H1 (cell line): ENCODE data around the gene MEMO1. TPM values are rescaled to one million over a fixed set of nuclear protein-coding genes. Genes with fewer than 3 reads are reported as not detected.

ENCODE experiments used
- CTCF ChIA-PET: fragments of 300-600 bp; sonication (Branson Sonifier 250); formaldehyde crosslinking; loops from one replicate; lab custom pipeline; 2021; ENCODE audit not compliant: partially characterized antibody; lab: Charles Lee
- POLR2A ChIA-PET: fragments of 300-600 bp; sonication (Branson Sonifier 250); formaldehyde crosslinking; loops from one replicate; lab custom pipeline; 2021; ENCODE audit warnings: inconsistent platforms; ENCODE audit not compliant: partially characterized antibody; lab: Charles Lee
- DNase-seq, 2 experiments: peaks; one replicate each; pipeline versions ENCODE4 v3.0.0 to v3.0.0-alpha.2; 2010 to 2022; ENCODE audit warnings: low spot score in 2 of 2, low read depth in 1 of 2, mixed read lengths in 1 of 2
- FAIRE-seq: peaks from 2 replicates; lab custom pipeline; 2011; peaks lifted over from hg19 to GRCh38; lab: Jason Lieb, UNC
- H2AFZ ChIP-seq: 2 replicates; pipeline ENCODE4 v1.8.1; 2012; ENCODE audit warnings: low read length, inconsistent platforms
- H2AK5ac ChIP-seq: 2 replicates; pipeline ENCODE4 v1.6.1; 2013; ENCODE audit warnings: low read depth, low read length
- H2BK120ac ChIP-seq: replicated peaks from 2 replicates; pipeline ENCODE3; 2013; ENCODE audit warnings: low read depth, low read length, inconsistent platforms
- H2BK12ac ChIP-seq: 2 replicates; pipeline ENCODE4 v1.6.1; 2013; ENCODE audit warnings: low read depth, low read length
- H2BK15ac ChIP-seq: 2 replicates; pipeline ENCODE4 v1.6.1; 2013; ENCODE audit warnings: low read length
- H2BK20ac ChIP-seq: 2 replicates; pipeline ENCODE4 v1.6.1; 2013; ENCODE audit warnings: low read length
- H2BK5ac ChIP-seq: 2 replicates; pipeline ENCODE4 v1.6.1; 2013; ENCODE audit warnings: low read depth, low read length
- H3K14ac ChIP-seq: 2 replicates; pipeline ENCODE4 v1.6.1; 2013; ENCODE audit warnings: inconsistent platforms; ENCODE audit not compliant: insufficient read length
- H3K18ac ChIP-seq: 2 replicates; pipeline ENCODE4 v1.6.1; 2013; ENCODE audit warnings: low read length; ENCODE audit errors: extremely low read depth
- H3K23ac ChIP-seq: 2 replicates; pipeline ENCODE4 v1.6.1; 2013; ENCODE audit warnings: inconsistent platforms; ENCODE audit not compliant: insufficient read length
- H3K23me2 ChIP-seq: 2 replicates; pipeline ENCODE4 v1.6.1; 2013; ENCODE audit warnings: low read depth, low read length
- H3K27ac ChIP-seq: 2 replicates; pipeline ENCODE4 v1.6.1; 2011; ENCODE audit warnings: low read depth, low read length, inconsistent platforms
- H3K27me3 ChIP-seq, 4 experiments: replicated peaks in 1 of 4; 1 replicate in 1 of 4; 2 replicates in 3 of 4; pipeline versions ENCODE4 v1.6.1 to v1.8.1; 2011 to 2013; ENCODE audit warnings: low read length in 3 of 4, mild to moderate bottlenecking in 3 of 4, inconsistent platforms in 2 of 4, mixed read lengths in 2 of 4, moderate library complexity in 1 of 4; ENCODE audit not compliant: control insufficient read depth in 3 of 4, insufficient read depth in 3 of 4; ENCODE audit errors: extremely low read depth in 1 of 4
- H3K36me3 ChIP-seq, 4 experiments: 2 replicates each; pipeline versions ENCODE4 v1.6.1 to v1.8.1; 2011 to 2013; ENCODE audit warnings: mild to moderate bottlenecking in 4 of 4, low read length in 3 of 4, moderate library complexity in 2 of 4, control low read depth in 1 of 4, inconsistent platforms in 1 of 4; ENCODE audit not compliant: insufficient read depth in 4 of 4, control insufficient read depth in 2 of 4
- H3K4ac ChIP-seq: replicated peaks from 2 replicates; pipeline ENCODE3; 2013; ENCODE audit warnings: low read length, low read depth, mixed read lengths, inconsistent platforms; ENCODE audit not compliant: insufficient read length
- H3K4me1 ChIP-seq, 4 experiments: replicated peaks in 1 of 4; 1 replicate in 1 of 4; 2 replicates in 3 of 4; pipeline versions ENCODE4 v1.6.1 to v1.8.1; 2011 to 2013; ENCODE audit warnings: low read length in 3 of 4, inconsistent platforms in 2 of 4, mixed read lengths in 1 of 4; ENCODE audit not compliant: insufficient read depth in 4 of 4, control insufficient read depth in 3 of 4
- H3K4me2 ChIP-seq, 2 experiments: 2 replicates each; pipeline versions ENCODE4 v1.6.1 to v1.8.1; 2011 to 2013; ENCODE audit warnings: low read depth in 2 of 2, low read length in 2 of 2, control low read depth in 1 of 2, inconsistent platforms in 1 of 2, mild to moderate bottlenecking in 1 of 2; ENCODE audit not compliant: insufficient read depth in 1 of 2
- H3K4me3 ChIP-seq, 4 experiments: fragments of 200-600, 300-600 bp in 1 of 4; sonication (generic), shearing (Covaris generic), sonication (Bioruptor Twin) in 1 of 4; 2 replicates each; pipeline versions ENCODE4 v1.5.1 to v1.8.1; 2011 to 2016; ENCODE audit warnings: low read length in 4 of 4, low read depth in 3 of 4, control low read depth in 2 of 4, inconsistent platforms in 2 of 4, mild to moderate bottlenecking in 2 of 4, mixed read lengths in 1 of 4, moderate library complexity in 1 of 4; ENCODE audit not compliant: insufficient read depth in 2 of 4; ENCODE audit errors: extremely low read depth in 1 of 4
- H3K56ac ChIP-seq: replicated peaks from 2 replicates; pipeline ENCODE3; 2013; ENCODE audit warnings: low read depth, mild to moderate bottlenecking, mixed read lengths, low read length, inconsistent platforms; ENCODE audit not compliant: insufficient read length
- H3K79me1 ChIP-seq: 2 replicates; pipeline ENCODE4 v1.6.1; 2013; ENCODE audit warnings: low read depth, low read length, control low read depth
- H3K79me2 ChIP-seq, 2 experiments: 2 replicates each; pipeline versions ENCODE4 v1.6.1 to v1.8.1; 2012 to 2013; ENCODE audit warnings: low read length in 2 of 2, mild to moderate bottlenecking in 2 of 2, inconsistent platforms in 1 of 2; ENCODE audit not compliant: insufficient read depth in 2 of 2, control insufficient read depth in 1 of 2
- H3K9ac ChIP-seq, 4 experiments: replicated peaks in 1 of 4; 1 replicate in 1 of 4; 2 replicates in 3 of 4; pipeline versions ENCODE4 v1.6.1 to v1.8.1; 2011 to 2013; ENCODE audit warnings: low read depth in 3 of 4, low read length in 3 of 4, control low read depth in 2 of 4, mild to moderate bottlenecking in 2 of 4, moderate library complexity in 2 of 4, inconsistent platforms in 1 of 4; ENCODE audit errors: extremely low read depth in 1 of 4
- H3K9me3 ChIP-seq, 2 experiments: 2 replicates each; pipeline versions ENCODE4 v1.6.1 to v1.8.1; 2012 to 2013; ENCODE audit warnings: mild to moderate bottlenecking in 2 of 2, moderate library complexity in 2 of 2, control low read depth in 1 of 2, inconsistent platforms in 1 of 2, low read depth in 1 of 2, low read length in 1 of 2, mixed read lengths in 1 of 2; ENCODE audit not compliant: insufficient read depth in 2 of 2
- H4K20me1 ChIP-seq, 2 experiments: replicated peaks in 1 of 2; 2 replicates each; pipeline versions ENCODE3 to v1.8.1; 2011 to 2013; ENCODE audit warnings: inconsistent platforms in 2 of 2, low read length in 2 of 2, mild to moderate bottlenecking in 1 of 2; ENCODE audit not compliant: insufficient read depth in 2 of 2, control insufficient read depth in 1 of 2
- H4K5ac ChIP-seq: 2 replicates; pipeline ENCODE4 v1.6.1; 2013; ENCODE audit warnings: low read length, low read depth, mixed read lengths, inconsistent platforms; ENCODE audit not compliant: insufficient read length
- H4K8ac ChIP-seq: 2 replicates; pipeline ENCODE4 v1.8.0; 2013; ENCODE audit warnings: mild to moderate bottlenecking, moderate library complexity, low read length, inconsistent platforms; ENCODE audit not compliant: insufficient read depth; ENCODE audit errors: extremely low read depth
- H4K91ac ChIP-seq: replicated peaks from 2 replicates; pipeline ENCODE3; 2013; ENCODE audit warnings: low read length, mixed read lengths, inconsistent platforms; ENCODE audit not compliant: insufficient read length
- ATF2 ChIP-seq: IDR thresholded peaks from 2 replicates; pipeline ENCODE4 v1.6.1; 2012; ENCODE audit warnings: low read length, inconsistent platforms
- CBX8 ChIP-seq: fragments of 300-800, 300-1000 bp; sonication (generic); IDR thresholded peaks from 2 replicates; pipeline ENCODE4 v1.7.1; 2016; ENCODE audit warnings: low read depth, low read length, borderline replicate concordance
- CTCF ChIP-seq, 3 experiments: IDR thresholded peaks; 1 replicate in 2 of 3; 2 replicates in 1 of 3; pipeline versions ENCODE4 v1.5.1 to v1.6.1; 2011; ENCODE audit warnings: low read length in 3 of 3, mild to moderate bottlenecking in 3 of 3, inconsistent platforms in 2 of 3, low read depth in 1 of 3, moderate library complexity in 1 of 3; ENCODE audit not compliant: insufficient read depth in 1 of 3; ENCODE audit errors: control extremely low read depth in 1 of 3
- JUND ChIP-seq: IDR thresholded peaks from 2 replicates; pipeline ENCODE4 v1.6.1; 2011; ENCODE audit warnings: mild to moderate bottlenecking, improper control_type of control experiment, low read length
- KDM1A ChIP-seq: fragments of 200-600, 300-600 bp; sonication (generic); IDR thresholded peaks from 2 replicates; pipeline ENCODE4 v1.7.1; 2016; ENCODE audit warnings: mild to moderate bottlenecking, low read length, borderline replicate concordance
- KDM5A ChIP-seq: fragments of 200-600 bp; IDR thresholded peaks from 2 replicates; pipeline ENCODE4 v1.7.1; 2012; ENCODE audit warnings: mild to moderate bottlenecking, low read length, inconsistent platforms, mixed read lengths
- NRF1 ChIP-seq: IDR thresholded peaks from 2 replicates; pipeline ENCODE4 v1.6.1; 2011; ENCODE audit warnings: mild to moderate bottlenecking, low read depth, low read length, improper control_type of control experiment
- RAD21 ChIP-seq, 2 experiments: IDR thresholded peaks in 1 of 2; conservative IDR thresholded peaks in 1 of 2; 2 replicates each; pipeline ENCODE4 v1.6.1; 2011; ENCODE audit warnings: low read depth in 2 of 2, low read length in 2 of 2, improper control_type of control experiment in 1 of 2, inconsistent platforms in 1 of 2, mild to moderate bottlenecking in 1 of 2, moderate library complexity in 1 of 2
- RFX5 ChIP-seq: IDR thresholded peaks from 2 replicates; pipeline ENCODE4 v1.6.1; 2011; ENCODE audit warnings: low read depth, low read length, improper control_type of control experiment, borderline replicate concordance
- SIX5 ChIP-seq: IDR thresholded peaks from 2 replicates; pipeline ENCODE4 v1.6.1; 2011; ENCODE audit warnings: mild to moderate bottlenecking, low read depth, low read length
- WGBS, 2 experiments: shearing (Covaris generic) in 1 of 2; methylation state at CpG; one replicate each; pipeline versions ENCODE4 v1.1.6 to v1.1.7; 2013 to 2015; ENCODE audit warnings: low lambda C conversion rate in 2 of 2, mixed read lengths in 2 of 2, inconsistent platforms in 1 of 2, low coverage in 1 of 2, missing lambda C conversion rate in 1 of 2; ENCODE audit not compliant: insufficient replicate concordance in 2 of 2, insufficient coverage in 1 of 2, insufficient read length in 1 of 2; ENCODE audit errors: extremely low coverage in 1 of 2, missing lambda C conversion rate in 1 of 2; 5-methylcytosine and 5-hydroxymethylcytosine counted together
- polyA plus RNA-seq, 7 experiments: library from polyadenylated mRNA; depleted of rRNA in 3 of 7; stranded (reverse) in 5 of 7; unstranded in 2 of 7; fragments of >200 nt in 5 of 7; fragments of 200-250 nt in 2 of 7; gene quantifications; 1 replicate in 5 of 7; 2 replicates in 1 of 7; 4 replicates in 1 of 7; pipeline versions ENCODE4 v1.2.1 to v1.2.3, GENCODE V29; 2011 to 2013; ENCODE audit warnings: missing spikeins in 2 of 7, mixed read lengths in 2 of 7
- total RNA-seq: library from RNA; stranded (reverse); fragmentation: NEBNext Ultra II Directional; extraction: Animal tissue kit (Norgen Biotek cat#: 25700); gene quantifications from 2 replicates; pipeline ENCODE4 v1.2.1, GENCODE V29; 2021

Gene MEMO1
- total and polyA plus RNA-seq, 2 of the 8 experiments (the other 6 are each of a cell fraction or from before 2014, with no cell fraction given), result 26.9 to 54.7 TPM

GRCh38 chr2:31925517-31925916 is 85.3 kb downstream of the MEMO1 start:
- Histone ChIP-seq H4K91ac (no peak overlapping the region), H3K9me3 (no peaks in the 10 kb centered on the region), H3K27me3 (no peaks in the 10 kb centered on the region), H2AFZ (no peak overlapping the region), H3K14ac (no peak overlapping the region), H2BK12ac (no peak overlapping the region), H3K79me1 (no peaks in the 10 kb centered on the region), H3K79me2 (no peaks in the 10 kb centered on the region), H3K56ac (no peak overlapping the region), H2BK20ac (no peak overlapping the region), H3K36me3 (no peaks in the 10 kb centered on the region), H3K4ac (no peak overlapping the region), H3K9ac (no peak overlapping the region), H3K27ac (no peak overlapping the region), H2BK15ac (no peak overlapping the region), H2BK120ac (no peak overlapping the region), H4K20me1 (peaks cover 0 to 2% of the 10 kb centered on the region in 2 experiments), H3K4me2 (no peak overlapping the region), H3K4me1 (no peaks in the 10 kb centered on the region), H2AK5ac (no peak overlapping the region), H3K23ac (no peak overlapping the region), H2BK5ac (no peak overlapping the region), H4K8ac (no peak overlapping the region), H4K5ac (no peak overlapping the region), H3K4me3 (no peak overlapping the region), H3K23me2 (no peaks in the 10 kb centered on the region), H3K18ac (no peak overlapping the region)
- WGBS, 2 experiments, result 93% methylated on average over 2 of the region's 2 CpGs; no CpG with 5 or more reads in 1 of the 2 experiments
- ChIA-PET CTCF (no interaction called here), POLR2A (no interaction called here)
- DNase-seq, result no peak
- FAIRE-seq, result no peak
- TF ChIP-seq RFX5, result no peak
- TF ChIP-seq NRF1, result no peak
- TF ChIP-seq ATF2, result no peak
- no peak for TF ChIP-seq SIX5
- TF ChIP-seq JUND, result no peak
- no peak for TF ChIP-seq RAD21 (IDR thresholded peaks at IDR 0.05 in 1 of 2, conservative IDR thresholded peaks at IDR 0.05 in 1 of 2; ENCODE audit: low read depth in 2 of 2, low read length in 2 of 2)
- TF ChIP-seq KDM5A, result no peak
- no peak for TF ChIP-seq CBX8
- TF ChIP-seq KDM1A, result no peak
- no peak for TF ChIP-seq CTCF (IDR thresholded peaks at IDR 0.05; ENCODE audit: control extremely low read depth in 1 of 3, insufficient read depth in 1 of 3, low read depth in 1 of 3, low read length in 3 of 3)
